HCT116 (cell line): ENCODE measurements around the gene CKM. TPM values are rescaled to one million over a fixed set of nuclear protein-coding genes. Genes with fewer than 3 reads are reported as not detected.

Source experiments
- ATAC-seq: fragments of 200-7000 bp; cut with Tn5 transposase; 2 replicates; pipeline ENCODE4 v1.9.1; 2020; ENCODE audit warnings: mild to moderate bottlenecking, moderate library complexity
- BruUV-seq: library from RNA; stranded (reverse); fragments of 400-500 nt; replicated peaks from 2 replicates; lab custom pipeline; 2021; lab: Mats Ljungman, UMichigan
- CTCF ChIA-PET: fragments of 300-600 bp; sonication (Branson Sonifier 250); formaldehyde crosslinking; loops from one replicate; lab custom pipeline; 2021; ENCODE audit warnings: antibody characterized with exemption; lab: Charles Lee
- POLR2A ChIA-PET: fragments of 300-600, 350-600 bp; sonication (Branson Sonifier 250); formaldehyde crosslinking; loops from one replicate; lab custom pipeline; 2021; ENCODE audit warnings: antibody characterized with exemption; lab: Charles Lee
- RAD21 ChIA-PET, 2 experiments: fragments of 300-600 bp; sonication (Branson Sonifier 250); formaldehyde crosslinking; loops; one replicate each; lab custom pipeline; 2023; ENCODE audit warnings: low total read pairs in 2 of 2; ENCODE audit not compliant: uncharacterized antibody in 2 of 2, unreplicated experiment in 2 of 2, low non-redundant PET in 1 of 2; lab: Charles Lee
- DNase-seq: peaks from one replicate; pipeline ENCODE4 v3.0.0-alpha.2; 2010; ENCODE audit warnings: low read depth, low spot score
- H2AFZ ChIP-seq: fragments of 200-600 bp; shearing (Covaris generic), sonication (generic); 2 replicates; pipeline ENCODE4 v1.6.1; 2017; ENCODE audit warnings: low read depth, mixed run types, mixed read lengths, antibody characterized with exemption, low read length; ENCODE audit not compliant: poor library complexity, severe bottlenecking
- H3K27ac ChIP-seq: 2 replicates; pipeline ENCODE4 v1.5.1; 2012; ENCODE audit warnings: low read depth, low read length
- H3K27me3 ChIP-seq: fragments of 200-600 bp; sonication (generic); 2 replicates; pipeline ENCODE4 v1.6.1; 2016; ENCODE audit warnings: mixed run types, low read length, mixed read lengths; ENCODE audit not compliant: insufficient read depth
- H3K36me3 ChIP-seq, 2 experiments: fragments of 200-500 bp in 1 of 2; fragments of 200-600 bp in 1 of 2; sonication (Bioruptor generic) in 1 of 2; sonication (generic) in 1 of 2; 2 replicates each; pipeline versions ENCODE4 v1.5.1 to v1.6.1; 2014 to 2016; ENCODE audit warnings: low read length in 2 of 2, inconsistent platforms in 1 of 2, mixed read lengths in 1 of 2, mixed run types in 1 of 2; ENCODE audit not compliant: insufficient read depth in 2 of 2, control insufficient read depth in 1 of 2
- H3K4me1 ChIP-seq, 2 experiments: fragments of 200-600 bp in 1 of 2; sonication (generic) in 1 of 2; 2 replicates each; pipeline versions ENCODE4 v1.5.1 to v1.6.1; 2012 to 2017; ENCODE audit warnings: low read length in 2 of 2, inconsistent platforms in 1 of 2, mild to moderate bottlenecking in 1 of 2, mixed read lengths in 1 of 2, mixed run types in 1 of 2, moderate library complexity in 1 of 2; ENCODE audit not compliant: insufficient read depth in 2 of 2, control insufficient read depth in 1 of 2
- H3K4me2 ChIP-seq: fragments of 200-600 bp; sonication (generic); 2 replicates; pipeline ENCODE4 v1.6.1; 2017; ENCODE audit warnings: mixed run types, low read length, mixed read lengths
- H3K4me3 ChIP-seq, 2 experiments: fragments of 200-600 bp in 1 of 2; sonication (generic) in 1 of 2; replicated peaks in 1 of 2; 2 replicates each; pipeline ENCODE4 v1.5.1; 2011 to 2016; ENCODE audit warnings: low read length in 2 of 2, control low read depth in 1 of 2, low read depth in 1 of 2, mild to moderate bottlenecking in 1 of 2, mixed read lengths in 1 of 2, mixed run types in 1 of 2
- H3K79me2 ChIP-seq: fragments of 200-600 bp; sonication (generic); 2 replicates; pipeline ENCODE4 v1.6.1; 2017; ENCODE audit warnings: mild to moderate bottlenecking, mixed run types, low read length, moderate library complexity, mixed read lengths; ENCODE audit not compliant: insufficient read depth
- H3K9ac ChIP-seq: fragments of 200-600 bp; sonication (generic); 2 replicates; pipeline ENCODE4 v1.6.1; 2016; ENCODE audit warnings: low read length, mixed read lengths
- H3K9me2 ChIP-seq: fragments of 200-600 bp; sonication (generic), shearing (Covaris generic); 2 replicates; pipeline ENCODE4 v1.6.1; 2017; ENCODE audit warnings: mixed run types, mild to moderate bottlenecking, moderate library complexity; ENCODE audit not compliant: insufficient read depth
- H3K9me3 ChIP-seq, 2 experiments: fragments of 200-500 bp in 1 of 2; fragments of 200-600 bp in 1 of 2; sonication (Bioruptor generic) in 1 of 2; sonication (generic) in 1 of 2; 2 replicates each; pipeline ENCODE4 v1.6.1; 2014 to 2017; ENCODE audit warnings: low read length in 2 of 2, mixed read lengths in 2 of 2, inconsistent platforms in 1 of 2, low read depth in 1 of 2, mild to moderate bottlenecking in 1 of 2, mixed run types in 1 of 2, moderate library complexity in 1 of 2; ENCODE audit not compliant: control insufficient read depth in 1 of 2, insufficient read depth in 1 of 2
- H4K20me1 ChIP-seq: fragments of 200-600 bp; sonication (generic), shearing (Covaris generic); 2 replicates; pipeline ENCODE4 v1.6.1; 2017; ENCODE audit warnings: mixed run types, mild to moderate bottlenecking, moderate library complexity; ENCODE audit not compliant: insufficient read depth
- CEBPB ChIP-seq: IDR thresholded peaks from 2 replicates; pipeline ENCODE4 v1.6.1; 2012; ENCODE audit warnings: low read depth
- EGR1 ChIP-seq: IDR thresholded peaks from 2 replicates; pipeline ENCODE4 v1.6.1; 2012; ENCODE audit warnings: low read depth
- FOSL1 ChIP-seq: IDR thresholded peaks from 2 replicates; pipeline ENCODE4 v1.6.1; 2012; ENCODE audit warnings: low read depth
- POLR2A ChIP-seq: IDR thresholded peaks from 2 replicates; pipeline ENCODE4 v1.7.0; 2011; ENCODE audit warnings: borderline replicate concordance; ENCODE audit not compliant: insufficient read depth, insufficient read length; ENCODE audit errors: extremely low read depth
- POLR2AphosphoS5 ChIP-seq: IDR thresholded peaks from 2 replicates; pipeline ENCODE4 v1.6.1; 2011; ENCODE audit warnings: mild to moderate bottlenecking, low read depth, low read length, moderate library complexity
- SIN3A ChIP-seq: IDR thresholded peaks from 2 replicates; pipeline ENCODE4 v1.6.1; 2012; ENCODE audit warnings: low read depth
- SRF ChIP-seq: IDR thresholded peaks from 2 replicates; pipeline ENCODE4 v1.6.1; 2012; ENCODE audit warnings: low read depth
- TCF7L2 ChIP-seq: IDR thresholded peaks from 2 replicates; pipeline ENCODE4 v1.7.0; 2011; ENCODE audit warnings: borderline replicate concordance, inconsistent platforms; ENCODE audit not compliant: insufficient read depth, insufficient read length; ENCODE audit errors: extremely low read depth
- ZFX ChIP-seq: fragments of 450-650 bp; IDR thresholded peaks from 2 replicates; pipeline ENCODE4 v1.6.1; 2017
- intact Hi-C: fragments of 100-400 bp; cut with micrococcal nuclease; formaldehyde crosslinking; loops from 2 replicates; pipeline ENCODE4 v1.10.0; 2022
- total RNA-seq: library from RNA; stranded (reverse); gene quantifications from one replicate; pipeline ENCODE4 v1.2.1, GENCODE V29; 2021; ENCODE audit not compliant: unreplicated experiment
- TF ChIP-seq, protein P1 (sequence below): IDR thresholded peaks from 2 replicates; pipeline ENCODE4 v1.6.1; 2012; ENCODE audit warnings: low read depth
- TF ChIP-seq, protein P2 (sequence below), 3 experiments: fragments of 200-600 bp in 1 of 3; sonication (generic) in 1 of 3; IDR thresholded peaks in 2 of 3; conservative IDR thresholded peaks in 1 of 3; 2 replicates each; pipeline ENCODE4 v1.5.1; 2012 to 2017; ENCODE audit warnings: low read depth in 2 of 3, low read length in 2 of 3, antibody characterized with exemption in 1 of 3, borderline replicate concordance in 1 of 3, control low read depth in 1 of 3, mild to moderate bottlenecking in 1 of 3, mixed read lengths in 1 of 3, mixed run types in 1 of 3, moderate library complexity in 1 of 3; ENCODE audit not compliant: insufficient read depth in 1 of 3
- TF ChIP-seq, protein P3 (sequence below): IDR thresholded peaks from 2 replicates; pipeline ENCODE4 v1.6.1; 2012

CKM gene
- total RNA-seq, 1 experiment from 2014 or later, result not detected

DNA sequence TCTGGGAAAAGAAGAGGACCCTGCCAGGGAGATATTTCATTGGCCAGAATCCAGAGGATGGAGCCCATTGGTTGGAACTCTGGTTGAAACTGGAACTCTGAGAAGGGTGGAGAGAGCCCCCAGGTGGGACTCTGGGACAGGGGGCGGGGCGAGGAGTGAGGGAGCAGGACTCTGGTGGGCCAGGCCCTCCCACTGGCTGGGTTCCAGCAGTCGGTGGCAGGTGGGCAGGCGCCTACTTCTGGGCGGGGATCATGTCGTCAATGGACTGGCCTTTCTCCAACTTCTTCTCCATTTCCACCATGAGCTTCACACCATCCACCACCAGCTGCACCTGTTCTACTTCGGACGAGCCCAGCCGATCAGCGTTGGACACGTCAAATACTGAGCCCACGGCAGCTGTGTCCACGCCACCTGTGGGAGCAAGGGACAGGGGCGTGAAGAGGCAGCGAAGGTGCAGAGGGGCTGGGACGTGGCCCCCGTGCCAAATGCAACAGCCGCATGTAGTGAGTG, 16.1 kb downstream of the CKM start:
- POLR2A ChIA-PET, result no interaction called here
- Histone ChIP-seq H3K4me1 (peaks cover 10 to 16% of the 10 kb centered on the region in 2 experiments), H3K27ac (no peak overlapping the region), H3K79me2 (no peaks in the 10 kb centered on the region), H3K9me3 (no peaks in the 10 kb centered on the region), H3K9ac (no peak overlapping the region), H3K27me3 (no peaks in the 10 kb centered on the region), H3K4me2 (no peak overlapping the region)
- CTCF ChIA-PET, result no interaction called here
- ATAC-seq, result no peak
- no peak for TF ChIP-seq EGR1
- TF ChIP-seq POLR2A, result no peak
- no peak for TF ChIP-seq FOSL1
- TF ChIP-seq TCF7L2, result no peak
- no peak for TF ChIP-seq SIN3A
- TF ChIP-seq, protein P1, sequence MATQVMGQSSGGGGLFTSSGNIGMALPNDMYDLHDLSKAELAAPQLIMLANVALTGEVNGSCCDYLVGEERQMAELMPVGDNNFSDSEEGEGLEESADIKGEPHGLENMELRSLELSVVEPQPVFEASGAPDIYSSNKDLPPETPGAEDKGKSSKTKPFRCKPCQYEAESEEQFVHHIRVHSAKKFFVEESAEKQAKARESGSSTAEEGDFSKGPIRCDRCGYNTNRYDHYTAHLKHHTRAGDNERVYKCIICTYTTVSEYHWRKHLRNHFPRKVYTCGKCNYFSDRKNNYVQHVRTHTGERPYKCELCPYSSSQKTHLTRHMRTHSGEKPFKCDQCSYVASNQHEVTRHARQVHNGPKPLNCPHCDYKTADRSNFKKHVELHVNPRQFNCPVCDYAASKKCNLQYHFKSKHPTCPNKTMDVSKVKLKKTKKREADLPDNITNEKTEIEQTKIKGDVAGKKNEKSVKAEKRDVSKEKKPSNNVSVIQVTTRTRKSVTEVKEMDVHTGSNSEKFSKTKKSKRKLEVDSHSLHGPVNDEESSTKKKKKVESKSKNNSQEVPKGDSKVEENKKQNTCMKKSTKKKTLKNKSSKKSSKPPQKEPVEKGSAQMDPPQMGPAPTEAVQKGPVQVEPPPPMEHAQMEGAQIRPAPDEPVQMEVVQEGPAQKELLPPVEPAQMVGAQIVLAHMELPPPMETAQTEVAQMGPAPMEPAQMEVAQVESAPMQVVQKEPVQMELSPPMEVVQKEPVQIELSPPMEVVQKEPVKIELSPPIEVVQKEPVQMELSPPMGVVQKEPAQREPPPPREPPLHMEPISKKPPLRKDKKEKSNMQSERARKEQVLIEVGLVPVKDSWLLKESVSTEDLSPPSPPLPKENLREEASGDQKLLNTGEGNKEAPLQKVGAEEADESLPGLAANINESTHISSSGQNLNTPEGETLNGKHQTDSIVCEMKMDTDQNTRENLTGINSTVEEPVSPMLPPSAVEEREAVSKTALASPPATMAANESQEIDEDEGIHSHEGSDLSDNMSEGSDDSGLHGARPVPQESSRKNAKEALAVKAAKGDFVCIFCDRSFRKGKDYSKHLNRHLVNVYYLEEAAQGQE, result no peak
- no peak for TF ChIP-seq CEBPB
- TF ChIP-seq ZFX, result no peak
- TF ChIP-seq, protein P2, sequence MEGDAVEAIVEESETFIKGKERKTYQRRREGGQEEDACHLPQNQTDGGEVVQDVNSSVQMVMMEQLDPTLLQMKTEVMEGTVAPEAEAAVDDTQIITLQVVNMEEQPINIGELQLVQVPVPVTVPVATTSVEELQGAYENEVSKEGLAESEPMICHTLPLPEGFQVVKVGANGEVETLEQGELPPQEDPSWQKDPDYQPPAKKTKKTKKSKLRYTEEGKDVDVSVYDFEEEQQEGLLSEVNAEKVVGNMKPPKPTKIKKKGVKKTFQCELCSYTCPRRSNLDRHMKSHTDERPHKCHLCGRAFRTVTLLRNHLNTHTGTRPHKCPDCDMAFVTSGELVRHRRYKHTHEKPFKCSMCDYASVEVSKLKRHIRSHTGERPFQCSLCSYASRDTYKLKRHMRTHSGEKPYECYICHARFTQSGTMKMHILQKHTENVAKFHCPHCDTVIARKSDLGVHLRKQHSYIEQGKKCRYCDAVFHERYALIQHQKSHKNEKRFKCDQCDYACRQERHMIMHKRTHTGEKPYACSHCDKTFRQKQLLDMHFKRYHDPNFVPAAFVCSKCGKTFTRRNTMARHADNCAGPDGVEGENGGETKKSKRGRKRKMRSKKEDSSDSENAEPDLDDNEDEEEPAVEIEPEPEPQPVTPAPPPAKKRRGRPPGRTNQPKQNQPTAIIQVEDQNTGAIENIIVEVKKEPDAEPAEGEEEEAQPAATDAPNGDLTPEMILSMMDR (IDR thresholded peaks at IDR 0.05 in 2 of 3, conservative IDR thresholded peaks at IDR 0.05 in 1 of 3; ENCODE audit: borderline replicate concordance in 1 of 3, insufficient read depth in 1 of 3, low read depth in 2 of 3, low read length in 2 of 3), result no peak
- no peak for TF ChIP-seq SRF
- TF ChIP-seq, protein P3, sequence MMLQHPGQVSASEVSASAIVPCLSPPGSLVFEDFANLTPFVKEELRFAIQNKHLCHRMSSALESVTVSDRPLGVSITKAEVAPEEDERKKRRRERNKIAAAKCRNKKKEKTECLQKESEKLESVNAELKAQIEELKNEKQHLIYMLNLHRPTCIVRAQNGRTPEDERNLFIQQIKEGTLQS, result no peak
- TF ChIP-seq POLR2AphosphoS5, result no peak
- TF ChIP-seq, all 23 proteins: peak for 0
- BruUV-seq, result no TSS peak
- Histone ChIP-seq H3K4me3 (no peak overlapping the region), H3K9me2 (no peaks in the 10 kb centered on the region), H2AFZ (no peak overlapping the region), H3K36me3 (no peaks in the 10 kb centered on the region), H4K20me1 (no peaks in the 10 kb centered on the region)
- intact Hi-C loops, result no loop called here
- DNase-seq, result no peak
- RAD21 ChIA-PET, result no interaction called here
